Daoy (cell line): ENCODE results near the gene TMEM221. TPM values are rescaled to one million over a fixed set of nuclear protein-coding genes. Genes with fewer than 3 reads are reported as not detected.

Experiments
- DNase-seq: peaks from one replicate; pipeline ENCODE4 v3.0.0-alpha.2; 2015; ENCODE audit warnings: low read depth
- total RNA-seq: library from RNA; depleted of rRNA; stranded (reverse); fragments of >200 nt; shearing (Covaris generic); gene quantifications from 2 replicates; pipeline ENCODE4 v1.2.3, GENCODE V29; 2014

Gene TMEM221
- total RNA-seq, 1 experiment from 2014 or later = not detected

GRCh38 chr19:17473041-17473440 lies 24.6 kb upstream of the TMEM221 start:
- DNase-seq = peak; percentile 75

- DNase-seq = no peak
Observed at GRCh38 chr19:17471410-17472125, 23.1 kb upstream of the TMEM221 start.

GRCh38 chr19:17470068-17470841 lies 21.8 kb upstream of the TMEM221 start, which contains the start of gene SLC27A1:
Gene SLC27A1 (plus strand): TSS chr19:17470524. CDS start chr19:17470541, 17 bp downstream.
- peak; percentile 99 for DNase-seq

- peak; percentile 96 for DNase-seq
Observed at GRCh38 chr19:17469481-17470067, 21.1 kb upstream of the TMEM221 start.

- DNase-seq = no peak
Observed at GRCh38 chr19:17469092-17469480, 20.6 kb upstream of the TMEM221 start.

- no peak for DNase-seq
Observed at GRCh38 chr19:17468302-17469091, 20.0 kb upstream of the TMEM221 start.

GRCh38 chr19:17467471-17468301 lies 19.2 kb upstream of the TMEM221 start:
- DNase-seq = no peak

- no peak for DNase-seq
Observed at GRCh38 chr19:17466487-17466850, 18.0 kb upstream of the TMEM221 start.

- DNase-seq = no peak
Observed at GRCh38 chr19:17460372-17461230, 12.1 kb upstream of the TMEM221 start, which contains the start of gene NXNL1. Gene NXNL1 (minus strand): TSS chr19:17460926. CDS start chr19:17460869, 57 bp downstream.

- DNase-seq = no peak
Observed at GRCh38 chr19:17458970-17459369, 10.5 kb upstream of the TMEM221 start.

GRCh38 chr19:17457616-17458015 lies 9.1 kb upstream of the TMEM221 start:
- no peak for DNase-seq

- no peak for DNase-seq
Observed at GRCh38 chr19:17456127-17456526, 7.7 kb upstream of the TMEM221 start.

- peak; percentile 32 for DNase-seq
Observed at GRCh38 chr19:17455308-17456123, 7.0 kb upstream of the TMEM221 start.

GRCh38 chr19:17454576-17455071 lies 6.2 kb upstream of the TMEM221 start:
- no peak for DNase-seq

GRCh38 chr19:17451820-17452219 lies 3.4 kb upstream of the TMEM221 start:
- DNase-seq = no peak

GRCh38 chr19:17450264-17451075 lies 2.0 kb upstream of the TMEM221 start:
- peak; percentile 24 for DNase-seq

- DNase-seq = no peak
Observed at GRCh38 chr19:17447704-17448130, 751 bp downstream of the TMEM221 start.
